K562 (cell line): ENCODE data around the gene SLC16A12.

Source experiments
- EZH2 ChIP-seq: IDR thresholded peaks from 2 replicates; pipeline ENCODE4 v1.6.1; 2012; ENCODE audit warnings: low read depth, mild to moderate bottlenecking, inconsistent platforms, low read length, borderline replicate concordance
- HOMEZ ChIP-seq: fragments of 250-450 bp; sonication (Bioruptor Pico); IDR thresholded peaks from 2 replicates; pipeline ENCODE4 v1.4.0; 2020; ENCODE audit warnings: mild to moderate bottlenecking, moderate library complexity
- LARP7 ChIP-seq: fragments of 450-650 bp; IDR thresholded peaks from 2 replicates; pipeline ENCODE4 v1.6.1; 2016
- MAX ChIP-seq: sonication (generic); formaldehyde crosslinking; IDR thresholded peaks from 2 replicates; pipeline ENCODE4 v1.9.0; 2022; ENCODE audit warnings: mild to moderate bottlenecking, missing genetic modification reagents
- TF ChIP-seq, protein P1 (sequence below): sonication (generic); formaldehyde crosslinking; IDR thresholded peaks from 2 replicates; pipeline ENCODE4 v1.8.0; 2022; ENCODE audit warnings: missing genetic modification reagents, mild to moderate bottlenecking, moderate library complexity, borderline replicate concordance

GRCh38 chr10:89475125-89475524, 60.3 kb downstream of the SLC16A12 start:
- TF ChIP-seq MAX (CRISPR knock-in tag) (no peak), LARP7 (no peak), HOMEZ (CRISPR knock-in tag) (no peak), EZH2 (no peak)
- TF ChIP-seq, protein P1, sequence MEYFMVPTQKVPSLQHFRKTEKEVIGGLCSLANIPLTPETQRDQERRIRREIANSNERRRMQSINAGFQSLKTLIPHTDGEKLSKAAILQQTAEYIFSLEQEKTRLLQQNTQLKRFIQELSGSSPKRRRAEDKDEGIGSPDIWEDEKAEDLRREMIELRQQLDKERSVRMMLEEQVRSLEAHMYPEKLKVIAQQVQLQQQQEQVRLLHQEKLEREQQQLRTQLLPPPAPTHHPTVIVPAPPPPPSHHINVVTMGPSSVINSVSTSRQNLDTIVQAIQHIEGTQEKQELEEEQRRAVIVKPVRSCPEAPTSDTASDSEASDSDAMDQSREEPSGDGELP (CRISPR knock-in tag): no peak
